HG02623 (cell line): ENCODE results near the gene GRK2.
A peak's percentile ranks its signal among the peaks of the same experiment; 100 is the strongest.
"Not testable (repeated sequence)": the region's sequence is repeated elsewhere in the genome, so short reads cannot be mapped to it uniquely, and the experiment has no call there.

Experiments used
- ATAC-seq: cut with Tn5 transposase; IDR thresholded peaks from one replicate; pipeline ENCODE4 v1.9.1; 2021; ENCODE audit warnings: moderate library complexity; ENCODE audit not compliant: unreplicated experiment

GRK2 gene

DNA sequence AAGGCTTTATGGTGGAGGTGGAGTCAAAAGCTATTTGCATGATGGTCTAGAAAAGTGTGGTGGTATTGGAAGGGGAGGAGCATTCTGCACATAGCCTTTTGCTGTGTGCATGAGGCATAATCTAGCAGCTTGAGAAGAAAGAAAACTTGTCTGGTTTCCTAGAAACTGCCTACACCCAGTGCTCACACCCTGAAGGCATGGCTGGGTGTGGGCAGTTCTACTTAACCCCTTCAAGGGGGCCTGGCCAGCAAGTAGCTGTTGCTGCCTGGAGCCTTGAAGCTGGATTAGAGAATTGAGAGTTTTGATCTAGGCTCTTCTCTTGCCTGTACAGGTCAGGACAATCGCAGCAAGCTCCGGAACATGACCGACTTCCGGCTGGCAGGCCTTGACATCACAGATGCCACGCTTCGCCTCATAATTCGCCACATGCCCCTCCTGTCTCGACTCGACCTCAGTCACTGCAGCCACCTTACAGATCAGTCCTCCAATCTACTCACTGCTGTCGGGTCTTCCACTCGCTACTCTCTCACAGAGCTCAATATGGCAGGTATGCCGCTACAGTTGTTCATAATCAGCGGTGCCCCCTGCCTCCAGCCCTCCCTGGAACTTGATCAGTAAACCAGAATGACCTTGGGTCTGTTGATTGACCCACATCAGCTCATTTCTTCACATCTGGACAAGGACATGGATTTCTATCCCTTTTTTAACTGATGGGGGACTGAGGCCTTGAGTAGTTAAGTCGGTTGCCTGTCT lies 12.2 kb upstream of the GRK2 start:
- ATAC-seq: no peak

DNA sequence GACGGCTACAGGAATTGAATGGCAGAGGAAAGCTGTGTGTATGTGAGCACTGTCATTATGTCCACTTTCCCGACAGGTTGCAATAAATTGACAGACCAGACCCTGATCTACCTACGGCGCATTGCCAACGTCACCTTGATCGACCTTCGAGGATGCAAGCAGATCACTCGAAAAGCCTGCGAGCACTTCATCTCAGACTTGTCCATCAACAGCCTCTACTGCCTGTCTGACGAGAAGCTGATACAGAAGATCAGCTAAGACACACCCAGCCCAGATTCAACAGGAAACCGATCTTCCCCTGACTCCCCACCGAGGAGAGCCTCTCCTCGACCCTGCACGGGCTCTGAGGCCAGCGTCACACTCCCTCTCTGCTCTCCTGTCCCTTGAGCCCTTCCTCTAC lies 11.5 kb upstream of the GRK2 start:
- ATAC-seq: no peak

DNA sequence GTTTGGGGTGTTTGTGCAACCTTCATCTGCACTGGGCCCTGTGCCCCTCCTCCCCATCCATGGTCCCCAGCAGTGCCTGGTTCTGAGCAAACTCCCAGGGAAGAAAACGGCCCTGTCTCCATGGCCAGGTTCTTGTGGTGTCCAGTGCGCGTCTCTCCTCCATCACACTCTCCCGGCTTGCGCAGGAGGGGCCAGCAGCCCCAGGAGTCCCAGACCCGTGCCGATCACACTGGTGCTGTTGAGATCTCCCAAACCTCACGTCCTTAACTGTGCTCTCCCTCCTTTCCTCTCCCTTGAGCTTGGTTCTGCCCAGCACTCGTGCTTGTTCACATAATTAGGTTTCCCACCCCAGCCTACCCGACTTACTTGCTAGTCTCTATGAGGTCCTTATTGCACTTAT lies 10.9 kb upstream of the GRK2 start:
- ATAC-seq: no peak

DNA sequence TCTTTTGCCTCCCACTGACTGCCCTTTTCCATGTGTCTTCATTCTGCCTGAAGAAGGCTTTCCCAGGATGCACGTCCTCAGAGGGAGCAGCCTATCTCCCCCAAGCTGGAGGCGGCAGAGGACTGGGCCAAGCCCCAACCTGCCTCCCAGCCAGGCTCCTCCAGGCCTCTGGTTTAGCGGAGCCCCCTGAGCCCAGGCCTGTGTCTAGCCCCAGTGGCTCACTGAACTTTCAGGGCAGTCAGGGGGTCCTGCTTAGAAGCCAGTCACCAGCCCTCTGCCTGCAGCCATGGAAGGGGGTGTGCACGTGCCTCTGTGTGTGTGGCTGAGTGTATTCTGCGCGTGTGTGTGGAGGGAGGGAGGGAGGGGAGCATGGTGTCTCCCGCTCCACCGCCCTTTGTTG lies 10.4 kb upstream of the GRK2 start:
- no peak for ATAC-seq

DNA sequence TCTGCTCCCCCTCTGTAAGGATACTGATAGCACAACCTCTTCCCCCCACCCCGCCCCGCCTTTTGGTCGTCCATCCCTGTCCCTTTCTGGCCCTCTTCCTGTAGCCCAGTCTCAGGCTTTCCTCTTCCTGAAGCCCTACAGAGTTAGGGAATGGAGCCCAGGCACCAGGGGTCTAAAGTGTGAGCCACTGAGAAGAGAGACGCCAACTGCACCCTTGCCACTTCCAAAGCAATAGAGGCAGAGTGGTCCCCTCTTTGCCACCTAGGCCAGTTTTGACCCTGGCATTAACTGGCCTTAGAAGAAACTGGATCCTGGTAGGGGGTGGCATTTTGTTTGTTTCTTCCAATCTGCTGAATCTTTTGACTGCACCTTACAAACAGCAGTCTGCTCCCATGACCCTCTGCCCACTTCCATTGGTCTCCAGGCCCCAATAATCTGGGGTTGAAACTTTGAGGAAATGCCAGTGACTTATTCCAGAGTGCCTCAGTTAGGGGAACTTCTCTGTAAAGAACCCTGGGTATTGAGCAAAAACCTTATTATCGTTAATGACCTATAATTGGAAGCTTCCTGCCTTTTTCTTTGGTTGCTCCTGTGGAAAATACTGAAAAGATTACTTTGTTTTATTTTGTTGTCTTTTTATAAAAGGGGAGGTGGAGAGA lies 9.7 kb upstream of the GRK2 start:
- no peak for ATAC-seq

DNA sequence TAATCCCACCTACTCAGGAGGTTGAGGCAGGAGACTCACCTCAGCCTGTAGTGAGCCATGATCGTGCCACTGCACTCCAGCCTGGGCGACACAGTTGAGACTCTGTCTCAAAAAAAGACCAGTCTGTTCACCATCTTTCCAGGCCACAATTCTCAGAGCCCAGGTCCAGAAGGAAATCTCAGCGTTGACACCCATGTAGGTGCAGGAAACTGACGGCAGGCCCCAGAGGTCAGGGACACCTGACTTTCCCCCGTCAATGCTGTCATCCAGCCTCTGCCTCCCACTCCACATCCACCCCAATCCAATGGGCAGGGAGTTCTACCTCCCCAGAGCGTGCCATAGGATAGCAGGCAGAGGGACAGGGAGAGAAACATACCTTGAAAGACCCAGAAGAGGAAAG lies 5.9 kb upstream of the GRK2 start:
- no peak for ATAC-seq

DNA sequence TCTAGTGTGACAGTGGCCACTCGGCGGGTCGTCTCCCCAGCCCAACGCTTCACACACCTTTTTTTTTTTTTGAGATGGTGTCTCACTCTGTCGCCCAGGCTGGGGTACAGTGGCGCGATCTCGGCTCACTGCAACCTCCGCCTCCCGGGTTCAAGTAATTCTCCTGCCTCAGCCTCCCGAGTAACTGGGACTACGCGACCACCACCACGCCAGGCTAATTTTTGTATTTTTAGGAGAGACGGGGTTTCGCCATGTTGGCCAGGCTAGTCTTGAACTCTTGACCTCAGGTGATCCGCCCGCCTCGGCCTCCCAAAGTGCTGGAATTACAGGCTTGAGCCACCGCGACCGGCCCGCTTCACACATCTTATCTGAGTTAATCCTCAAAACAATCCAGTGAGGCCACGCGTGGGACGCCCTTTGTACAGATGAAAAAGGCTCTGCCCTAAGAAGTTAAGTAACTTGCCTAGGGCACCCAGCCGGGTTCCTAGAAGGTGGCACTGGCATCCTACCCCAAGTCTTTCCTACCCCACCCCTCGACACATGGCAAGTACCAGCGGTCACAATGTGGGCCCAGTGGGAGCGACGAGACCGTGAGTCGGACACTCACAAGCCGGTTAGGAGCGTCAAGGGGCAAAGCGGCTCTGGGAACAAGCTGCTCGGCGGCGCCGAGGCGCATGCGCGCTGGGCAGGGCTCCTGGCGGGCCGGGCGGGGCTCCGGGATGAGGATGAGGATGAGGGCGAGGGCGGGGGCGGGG lies 5.2 kb upstream of the GRK2 start:
- ATAC-seq: not testable (repeated sequence)

DNA sequence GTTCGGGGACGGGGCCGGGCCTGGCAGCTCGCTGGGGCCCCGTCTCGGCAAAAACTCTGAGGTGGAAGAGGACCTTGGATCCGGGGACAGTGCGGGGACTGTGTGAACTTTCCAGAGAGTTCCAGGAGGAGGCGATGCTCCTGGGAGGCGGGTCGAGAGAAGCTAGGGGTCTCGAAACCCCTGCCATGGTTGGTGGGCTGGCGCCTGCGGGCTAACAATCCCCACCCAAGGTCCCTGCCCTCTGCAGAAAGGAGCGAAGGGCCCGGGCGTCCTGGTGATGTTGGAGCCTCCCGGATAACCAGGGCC lies 4.7 kb upstream of the GRK2 start:
- ATAC-seq: no peak

DNA sequence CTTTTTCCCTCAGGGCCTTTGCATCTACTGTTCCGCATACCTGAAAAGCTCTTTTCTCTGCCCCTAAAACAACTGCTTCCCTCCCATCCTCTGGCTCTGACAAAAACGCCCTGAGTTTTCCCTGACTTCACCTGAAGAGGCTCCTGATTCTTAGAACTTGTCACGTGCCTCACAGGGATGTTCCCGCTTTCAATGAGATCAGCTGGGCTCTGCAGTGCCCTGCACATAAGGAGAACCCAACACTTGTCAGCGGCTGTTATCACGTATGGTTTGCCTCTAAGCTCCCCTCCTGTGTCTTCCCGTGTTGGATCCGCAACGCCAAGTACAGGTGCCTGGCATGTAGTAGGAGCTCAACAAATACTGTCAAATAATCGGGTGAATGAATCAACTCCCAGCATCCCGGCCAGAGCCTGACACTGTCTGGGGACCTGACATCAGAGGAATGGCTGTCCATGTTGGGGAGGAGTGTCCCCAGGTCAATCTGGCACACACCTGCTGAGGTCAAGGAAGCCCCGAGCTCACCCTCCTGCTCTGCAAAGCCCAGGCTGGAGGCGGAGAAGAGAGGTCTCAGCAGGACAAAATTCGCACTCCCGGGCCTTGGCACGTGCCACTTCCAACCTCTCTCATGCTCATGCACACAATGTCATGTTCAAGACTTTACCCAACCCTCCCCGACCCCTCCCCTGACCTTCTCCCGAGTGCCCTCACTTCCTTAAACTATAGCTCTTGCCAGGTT lies 4.2 kb upstream of the GRK2 start:
- no peak for ATAC-seq

DNA sequence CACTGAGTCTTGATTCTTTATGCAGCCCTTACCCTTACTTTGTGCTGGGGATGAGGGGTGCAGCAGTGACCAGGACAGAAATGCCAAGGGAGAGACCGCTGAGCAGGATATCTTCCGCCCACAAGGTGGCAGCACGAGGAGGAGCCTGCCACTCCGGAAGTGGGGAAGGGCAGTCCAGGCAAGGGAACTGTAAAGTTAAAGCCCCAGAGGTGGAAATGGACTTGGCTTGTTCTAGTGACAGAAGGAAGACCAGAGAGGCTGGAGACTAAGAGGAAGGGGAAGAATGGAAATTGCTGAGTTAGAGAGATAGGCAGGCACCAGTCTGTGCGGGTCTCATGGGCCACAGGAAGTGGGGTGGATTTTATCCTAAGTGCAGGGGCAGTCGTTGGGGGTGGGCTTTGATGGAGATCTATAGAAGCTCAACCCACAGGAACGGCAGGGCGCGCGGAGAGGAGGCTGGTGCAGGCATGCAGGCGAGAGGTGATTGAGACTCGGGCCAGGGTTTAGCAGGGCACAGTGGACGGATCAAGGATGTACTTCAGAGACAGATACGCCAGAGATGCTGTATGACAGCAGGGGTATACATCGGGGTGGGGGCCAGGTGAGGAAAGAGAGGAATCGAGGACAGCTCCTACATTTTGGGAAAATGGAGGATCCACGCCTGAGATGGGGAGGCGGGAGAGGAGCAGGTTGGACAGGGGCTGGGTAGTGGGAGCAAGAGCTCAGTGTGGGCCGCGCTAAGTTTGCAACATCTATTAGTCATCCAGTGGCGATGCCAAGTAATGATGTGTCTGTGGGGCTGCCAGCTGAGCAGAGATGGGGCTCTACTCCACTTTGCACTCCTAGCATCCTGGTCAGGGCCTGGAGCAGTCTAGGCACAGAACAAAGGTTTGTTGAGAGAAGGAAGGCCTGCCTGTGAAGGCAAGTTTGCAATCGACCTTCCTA lies 3.3 kb upstream of the GRK2 start:
- ATAC-seq: no peak

DNA sequence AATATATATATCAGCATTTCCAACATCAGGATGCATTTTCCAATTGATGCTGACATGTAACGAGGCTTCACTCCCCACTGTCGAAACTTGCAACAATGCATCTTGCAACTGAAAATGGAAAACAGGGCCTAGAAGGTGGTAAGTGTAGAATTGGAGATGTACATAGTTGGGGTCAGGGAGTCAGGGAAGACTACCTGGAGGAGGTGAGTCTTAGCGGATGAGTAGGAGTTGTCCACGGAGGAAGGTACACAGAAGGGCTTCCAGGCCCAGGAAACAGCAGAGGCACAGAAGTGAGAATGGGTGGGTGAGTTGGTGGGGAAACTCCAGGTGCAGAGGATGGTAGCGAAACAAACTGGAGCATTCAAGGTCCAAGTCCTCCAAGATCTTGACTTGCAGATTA lies 2.0 kb upstream of the GRK2 start:
- no peak for ATAC-seq

DNA sequence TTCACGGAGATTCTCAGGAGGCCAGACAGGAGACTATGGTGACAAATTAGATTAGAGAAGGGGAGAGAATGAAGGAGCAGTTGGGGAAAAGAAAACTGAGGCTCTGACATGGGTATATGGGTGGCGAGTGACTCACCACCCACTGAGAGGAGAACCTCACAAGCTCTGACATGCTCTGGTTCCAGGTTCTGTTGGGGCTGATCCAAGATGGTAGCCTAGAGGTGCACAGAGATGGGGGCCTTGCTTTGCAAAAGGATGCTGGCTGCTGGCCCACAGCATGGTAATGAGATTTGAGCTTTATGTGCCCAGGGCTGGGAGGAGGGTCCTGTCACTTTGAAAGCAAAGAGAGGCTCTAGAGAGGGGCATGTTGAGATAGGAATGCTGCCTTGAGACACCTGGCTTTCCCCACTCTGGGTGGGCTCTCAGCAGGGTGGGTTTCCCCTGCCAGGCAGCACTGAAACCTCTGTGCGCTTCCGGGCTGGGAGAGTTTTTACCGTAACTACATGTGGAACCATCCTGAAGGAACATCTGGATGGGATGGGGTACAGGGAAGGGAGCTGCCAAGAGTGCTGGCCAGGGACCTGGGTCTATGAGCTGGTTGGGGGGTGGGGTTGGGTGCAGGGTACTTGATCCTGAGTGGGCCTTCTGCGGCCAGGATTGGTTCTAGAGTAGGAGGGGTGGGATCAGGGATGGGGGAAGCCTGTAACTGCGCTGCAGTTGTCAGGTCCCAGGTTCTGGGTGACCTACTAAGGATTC lies 1.2 kb upstream of the GRK2 start:
- no peak for ATAC-seq

DNA sequence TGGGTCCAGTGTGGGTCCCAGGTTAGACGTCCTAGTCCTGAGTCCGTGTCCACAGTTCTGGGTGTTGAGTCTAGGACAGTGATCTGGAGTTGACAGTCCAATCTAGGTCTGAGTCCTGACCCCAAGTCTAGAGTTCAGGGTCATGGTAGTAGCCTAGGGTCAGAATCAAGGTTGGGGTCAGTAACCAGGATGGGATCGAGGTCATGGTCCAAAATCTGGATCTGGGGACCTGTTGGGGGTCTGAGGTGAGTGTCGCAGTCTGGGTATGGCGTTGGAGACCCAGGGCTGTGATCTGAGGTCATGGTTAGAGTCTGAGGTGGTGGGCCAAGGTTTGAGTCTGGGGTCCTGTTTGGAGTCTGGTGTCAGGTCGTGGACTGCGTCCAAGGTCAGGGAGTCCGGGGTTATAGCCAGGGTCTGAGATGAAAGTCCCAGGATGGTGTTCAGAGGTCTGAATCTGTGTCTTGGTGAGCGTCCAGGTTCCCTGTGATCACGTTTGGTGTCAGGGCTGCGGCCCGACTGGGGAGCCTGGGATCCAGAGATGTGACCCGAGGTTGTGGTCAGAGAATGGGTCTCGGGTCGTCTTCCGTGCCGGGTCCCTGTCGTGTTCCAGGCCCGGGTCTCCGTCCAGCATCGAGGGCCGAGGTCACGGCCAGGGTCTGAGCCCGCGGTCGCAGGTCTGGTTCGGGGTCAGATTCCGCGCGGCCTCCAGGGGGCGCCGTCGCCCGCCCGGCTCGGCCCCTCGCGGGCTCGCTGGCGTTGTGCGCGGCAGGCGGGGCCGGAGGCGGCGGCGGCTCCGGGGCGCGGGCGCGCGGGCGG lies 432 bp upstream of the GRK2 start:
- ATAC-seq: peak; percentile 44

DNA sequence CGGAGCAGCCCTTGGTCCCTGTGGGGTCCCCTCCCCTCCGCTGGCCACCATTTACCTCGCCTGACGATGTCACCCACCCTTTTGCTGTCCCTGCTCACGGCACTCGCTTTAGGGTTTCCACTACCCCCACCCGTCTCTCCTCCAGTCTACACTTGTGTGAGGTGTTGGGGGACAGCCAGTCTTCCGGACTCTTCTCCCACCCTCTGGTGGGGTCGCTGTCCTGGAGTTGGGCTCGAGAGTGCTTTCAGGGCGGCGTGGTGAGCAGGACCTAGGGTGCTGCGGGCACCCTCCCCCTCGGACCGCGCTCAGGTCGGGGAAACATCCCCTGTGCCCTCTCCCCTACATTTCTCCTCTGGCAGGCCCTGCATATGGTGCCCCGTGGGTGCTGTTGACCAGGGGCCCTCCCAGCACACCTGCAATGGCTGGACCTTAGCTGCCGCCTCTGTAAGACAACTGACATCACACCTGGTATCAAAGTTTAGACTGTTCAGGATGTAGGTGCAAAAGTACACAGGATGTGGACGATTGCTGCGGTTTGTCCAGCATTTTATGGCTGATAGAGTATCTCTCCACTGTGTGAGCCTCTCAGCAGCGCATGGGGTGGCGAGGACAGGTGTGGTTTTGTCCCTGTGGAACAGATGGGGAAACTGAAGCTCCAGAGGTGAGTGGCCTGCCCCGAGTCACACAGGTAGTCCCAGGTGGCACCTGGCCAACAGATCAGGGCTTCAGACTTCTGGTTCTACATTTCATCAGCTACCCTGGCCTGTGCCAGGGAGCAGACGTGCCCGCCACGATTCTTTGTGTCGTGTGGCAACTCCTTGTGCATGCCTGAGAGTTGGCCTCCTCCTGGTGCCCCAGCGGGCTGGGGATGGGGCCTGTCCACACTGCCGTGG lies 1.2 kb downstream of the GRK2 start:
- no peak for ATAC-seq

DNA sequence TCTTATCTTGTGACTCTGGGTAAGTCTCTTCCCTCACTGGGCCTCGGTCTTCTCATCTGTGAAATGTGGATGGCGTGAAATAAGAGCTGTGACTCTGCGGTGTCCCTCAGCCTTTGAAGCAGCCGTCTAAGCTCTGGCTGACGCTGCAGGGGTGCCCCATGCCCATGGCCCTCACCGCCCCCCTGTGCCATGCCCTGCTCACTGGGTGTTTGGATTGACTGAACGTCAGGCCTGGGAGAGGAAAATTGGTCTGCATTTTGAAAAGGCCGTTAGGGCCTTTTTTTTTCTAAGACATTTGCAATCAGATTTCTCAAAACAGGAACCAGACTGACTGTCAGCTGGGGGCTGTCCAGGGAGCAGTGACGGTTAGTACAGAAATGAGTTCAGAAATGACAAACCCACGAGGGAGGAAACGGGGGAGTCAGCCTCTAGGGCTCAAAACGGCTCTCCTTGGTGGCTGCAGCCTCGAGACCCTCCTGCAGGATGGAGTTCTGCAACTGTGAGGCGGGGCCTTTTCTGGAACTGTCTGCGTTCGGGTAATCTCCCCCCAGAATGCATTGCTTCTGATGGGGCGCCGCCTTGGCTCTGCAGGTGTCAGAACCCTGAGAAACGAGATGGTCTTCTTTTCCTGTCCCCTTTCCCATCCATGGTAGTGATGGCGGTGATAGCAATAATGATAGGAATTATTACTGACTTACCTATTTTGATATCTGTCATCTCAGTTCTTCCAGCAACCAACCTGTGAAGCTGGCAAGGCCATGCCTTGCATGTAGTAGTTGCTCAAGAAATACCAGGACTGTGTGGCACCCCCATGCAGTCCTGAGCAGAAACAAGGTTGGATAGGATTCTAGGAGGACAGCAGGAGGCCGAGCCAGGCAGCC lies 2.0 kb downstream of the GRK2 start:
- no peak for ATAC-seq

DNA sequence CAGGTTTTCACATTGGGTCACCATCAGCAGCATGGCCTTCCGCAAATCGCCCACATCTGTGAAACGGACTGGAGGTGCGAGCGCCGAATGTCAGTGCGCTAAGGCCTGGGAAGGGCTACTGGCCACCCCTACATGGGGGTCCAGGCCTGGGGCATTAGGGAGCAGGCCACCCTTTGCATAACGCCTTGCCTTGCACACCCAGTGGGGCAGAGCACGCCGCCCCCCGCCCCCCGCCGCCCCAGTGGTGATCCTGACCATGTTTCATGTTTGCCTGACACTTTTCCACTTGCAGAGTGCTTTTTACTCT lies 2.6 kb downstream of the GRK2 start:
- ATAC-seq: no peak
